ENCODE measurements around the gene CCDC88C. TPM values are rescaled to one million over a fixed set of nuclear protein-coding genes. Genes with fewer than 3 reads are reported as not detected.

The CCDC88C gene
- total RNA-seq, 2 donors from 2014 or later: 36.3 to 57.4 TPM

GRCh38 chr14:91418387-91419043, 895 bp upstream of the CCDC88C start:
- WGBS, 2 donors: 3% methylated on average over 30 to 42 of the region's 42 CpGs
- intact Hi-C loops (cut with DNase I): no loop called here
- H3K4me1 ChIP-seq: peaks cover 50% of the 10 kb centered on the region
- H3K27me3 ChIP-seq: no peaks in the 10 kb centered on the region
- peak overlapping the region in 3 of 4 donors; percentile 38 to 72 (median 51) for H3K27ac ChIP-seq
- DNase-seq (peak; percentile 59 to 75 (median 68)), ATAC-seq (peak; percentile 49)
- no peak overlapping the region for H3K4me3 ChIP-seq
- H3K9me3 ChIP-seq: no peaks in the 10 kb centered on the region
- TF ChIP-seq CTCF (IDR thresholded peaks at IDR 0.05) (peak; percentile 89 to 99 (median 94)), POLR2A (IDR thresholded peaks at IDR 0.05) (no peak)
- H3K36me3 ChIP-seq (replicated peaks in 1 of 2; ENCODE audit: insufficient read depth in 1 of 2, low read depth in 2 of 2): no peaks in the 10 kb centered on the region

GRCh38 chr14:91417983-91418386, 365 bp upstream of the CCDC88C start:
- Histone ChIP-seq H3K9me3 (no peaks in the 10 kb centered on the region), H3K4me1 (peaks cover 55% of the 10 kb centered on the region), H3K27ac (peak overlapping the region; percentile 38 to 72 (median 50)), H3K36me3 (replicated peaks in 1 of 2; ENCODE audit: insufficient read depth in 1 of 2, low read depth in 2 of 2) (no peaks in the 10 kb centered on the region), H3K27me3 (no peaks in the 10 kb centered on the region), H3K4me3 (no peak overlapping the region)
- ATAC-seq (peak; percentile 59), DNase-seq (peak; percentile 41 to 68 (median 46))
- intact Hi-C loops (cut with DNase I): no loop called here
- peak in 1 of 7 experiments; percentile 39 for TF ChIP-seq CTCF (IDR thresholded peaks at IDR 0.05)
- TF ChIP-seq POLR2A (IDR thresholded peaks at IDR 0.05): no peak
- 4 to 14% methylated on average over 4 to 28 of the region's 53 CpGs for WGBS, 2 donors

- 9 to 10% methylated on average over 18 to 19 of the region's 19 CpGs for WGBS, 2 donors
- H3K9me3 ChIP-seq: no peaks in the 10 kb centered on the region
- no peaks in the 10 kb centered on the region for H3K27me3 ChIP-seq
- no peak for TF ChIP-seq POLR2A (IDR thresholded peaks at IDR 0.05)
- TF ChIP-seq CTCF (IDR thresholded peaks at IDR 0.05): no peak
- peak overlapping the region; percentile 24 to 67 for H3K4me3 ChIP-seq
- no peaks in the 10 kb centered on the region for H3K36me3 ChIP-seq (replicated peaks in 1 of 2; ENCODE audit: insufficient read depth in 1 of 2, low read depth in 2 of 2)
- peaks cover 59% of the 10 kb centered on the region for H3K4me1 ChIP-seq
- intact Hi-C loops (cut with DNase I): no loop called here
- ATAC-seq (no peak), DNase-seq (peak; percentile 33 to 49 (median 36))
- H3K27ac ChIP-seq: peak overlapping the region; percentile 23 to 72 (median 42)
Observed at GRCh38 chr14:91416744-91417119, 888 bp downstream of the CCDC88C start.

GRCh38 chr14:91415794-91416743, 1.6 kb downstream of the CCDC88C start:
- intact Hi-C loops (cut with DNase I): no loop called here
- 40 to 50% methylated on average over 18 of the region's 18 CpGs for WGBS, 2 donors
- Histone ChIP-seq H3K4me3 (no peak overlapping the region), H3K36me3 (replicated peaks in 1 of 2; ENCODE audit: insufficient read depth in 1 of 2, low read depth in 2 of 2) (no peaks in the 10 kb centered on the region), H3K27me3 (no peaks in the 10 kb centered on the region), H3K4me1 (peaks cover 59% of the 10 kb centered on the region), H3K27ac (peak overlapping the region; percentile 23 to 76 (median 44)), H3K9me3 (no peaks in the 10 kb centered on the region)
- DNase-seq: peak in 3 of 4 donors; percentile 26 to 45 (median 38)
- ATAC-seq: no peak
- TF ChIP-seq POLR2A (IDR thresholded peaks at IDR 0.05): no peak
- no peak for TF ChIP-seq CTCF (IDR thresholded peaks at IDR 0.05)
